CD14-positive monocyte (primary cell): Measurements from ENCODE around the gene LRRC45. TPM values are rescaled to one million over a fixed set of nuclear protein-coding genes. Genes with fewer than 3 reads are reported as not detected.
A peak's percentile ranks its signal among the peaks of the same experiment; 100 is the strongest.

ENCODE experiments used
- DNase-seq, 3 donors: peaks; one replicate each; pipeline ENCODE4 v3.0.0-alpha.2; 2011 to 2022
- H2AFZ ChIP-seq: 2 replicates; pipeline ENCODE4 v1.6.0; 2012; ENCODE audit warnings: mild to moderate bottlenecking, low read depth, low read length, inconsistent platforms; ENCODE audit not compliant: insufficient read depth, poor library complexity, severe bottlenecking
- H3K27ac ChIP-seq, 2 donors: 1 replicate in 1 of 2; 2 replicates in 1 of 2; pipeline ENCODE4 v1.5.1; 2012 to 2013; ENCODE audit warnings: low read length in 2 of 2, control low read depth in 1 of 2, inconsistent platforms in 1 of 2, low read depth in 1 of 2, mild to moderate bottlenecking in 1 of 2
- H3K27me3 ChIP-seq, 2 donors: one replicate each; pipeline versions ENCODE4 v1.6.0 to v1.6.1; 2011 to 2013; ENCODE audit warnings: low read length in 2 of 2; ENCODE audit not compliant: control insufficient read depth in 2 of 2, insufficient read depth in 2 of 2
- H3K36me3 ChIP-seq, 2 donors: replicated peaks in 1 of 2; 1 replicate in 1 of 2; 2 replicates in 1 of 2; pipeline versions ENCODE4 v1.5.1 to v1.6.1; 2012 to 2013; ENCODE audit warnings: low read length in 2 of 2, control low read depth in 1 of 2, inconsistent platforms in 1 of 2, mild to moderate bottlenecking in 1 of 2; ENCODE audit not compliant: insufficient read depth in 2 of 2, control insufficient read depth in 1 of 2
- H3K4me1 ChIP-seq, 2 donors: 1 replicate in 1 of 2; 2 replicates in 1 of 2; pipeline versions ENCODE4 v1.5.1 to v1.6.1; 2012 to 2013; ENCODE audit warnings: low read length in 2 of 2, control low read depth in 1 of 2, inconsistent platforms in 1 of 2, mild to moderate bottlenecking in 1 of 2, moderate library complexity in 1 of 2; ENCODE audit not compliant: insufficient read depth in 2 of 2, control insufficient read depth in 1 of 2
- H3K4me2 ChIP-seq: replicated peaks from 2 replicates; pipeline ENCODE3; 2012; ENCODE audit warnings: low read length, moderate library complexity, mild to moderate bottlenecking; ENCODE audit not compliant: poor library complexity, severe bottlenecking; ENCODE audit errors: extremely low read depth
- H3K4me3 ChIP-seq, 3 experiments: fragments of 200-600 bp in 1 of 3; sonication (generic) in 1 of 3; replicated peaks in 1 of 3; 1 replicate in 2 of 3; 2 replicates in 1 of 3; pipeline ENCODE4 v1.5.1; 2011 to 2013; ENCODE audit warnings: low read length in 3 of 3, mild to moderate bottlenecking in 3 of 3, control low read depth in 2 of 3, low read depth in 2 of 3, inconsistent platforms in 1 of 3, moderate library complexity in 1 of 3
- H3K79me2 ChIP-seq: 2 replicates; pipeline ENCODE4 v1.6.0; 2012; ENCODE audit warnings: mild to moderate bottlenecking, control low read depth, inconsistent platforms, low read length, moderate library complexity; ENCODE audit not compliant: insufficient read depth
- H3K9ac ChIP-seq: 2 replicates; pipeline ENCODE4 v1.6.0; 2017; ENCODE audit warnings: low read length, mild to moderate bottlenecking; ENCODE audit not compliant: insufficient read depth, poor library complexity, severe bottlenecking
- H3K9me3 ChIP-seq, 2 donors: replicated peaks in 1 of 2; 1 replicate in 1 of 2; 2 replicates in 1 of 2; pipeline versions ENCODE4 v1.5.1 to v1.6.1; 2012 to 2013; ENCODE audit warnings: low read length in 2 of 2, control low read depth in 1 of 2; ENCODE audit not compliant: control insufficient read depth in 1 of 2, insufficient read depth in 1 of 2
- H4K20me1 ChIP-seq: 2 replicates; pipeline ENCODE4 v1.6.0; 2012; ENCODE audit warnings: mild to moderate bottlenecking, low read length, control low read depth, moderate library complexity; ENCODE audit not compliant: insufficient read depth
- H3K27ac Mint-ChIP-seq, 7 donors: one replicate each; pipeline ENCODE4 v1.8.0; 2020; ENCODE audit warnings: mild to moderate bottlenecking in 7 of 7, mixed read lengths in 7 of 7, moderate library complexity in 6 of 7, inconsistent platforms in 2 of 7
- H3K27me3 Mint-ChIP-seq, 3 donors: one replicate each; pipeline ENCODE4 v1.8.0; 2021 to 2022; ENCODE audit warnings: low read depth in 3 of 3, mild to moderate bottlenecking in 3 of 3, mixed read lengths in 3 of 3, moderate library complexity in 3 of 3, inconsistent platforms in 1 of 3
- H3K36me3 Mint-ChIP-seq, 2 donors: one replicate each; pipeline ENCODE4 v1.8.0; 2020; ENCODE audit warnings: mixed read lengths in 2 of 2, inconsistent platforms in 1 of 2, mild to moderate bottlenecking in 1 of 2
- H3K4me1 Mint-ChIP-seq: one replicate; pipeline ENCODE4 v1.8.0; 2020; ENCODE audit warnings: mild to moderate bottlenecking, mixed read lengths
- H3K4me3 Mint-ChIP-seq, 2 donors: one replicate each; pipeline ENCODE4 v1.8.0; 2020; ENCODE audit warnings: mild to moderate bottlenecking in 2 of 2, mixed read lengths in 2 of 2, moderate library complexity in 1 of 2
- H3K9me3 Mint-ChIP-seq, 7 donors: one replicate each; pipeline ENCODE4 v1.8.0; 2020 to 2022; ENCODE audit warnings: mixed read lengths in 7 of 7, mild to moderate bottlenecking in 6 of 7, moderate library complexity in 6 of 7, inconsistent platforms in 2 of 7
- WGBS: methylation state at CpG from one replicate; pipeline ENCODE4 v1.1.5; 2013; ENCODE audit warnings: missing lambda C conversion rate; ENCODE audit not compliant: insufficient coverage; 5-methylcytosine and 5-hydroxymethylcytosine counted together
- intact Hi-C, 2 donors: fragments of 100-400 bp; cut with micrococcal nuclease; formaldehyde crosslinking; loops; one replicate each; pipeline versions ENCODE4 v1.15.0 to v1.15.1; 2023
- polyA plus RNA-seq, 3 donors: library from polyadenylated mRNA; depleted of rRNA in 1 of 3; unstranded in 2 of 3; stranded (reverse) in 1 of 3; fragments of 300-500 nt in 2 of 3; fragments of >200 nt in 1 of 3; fragmentation: Illumina TruSeq in 2 of 3; gene quantifications; 1 replicate in 2 of 3; 2 replicates in 1 of 3; pipeline ENCODE4 v1.2.3, GENCODE V29; 2012 to 2021
- TF ChIP-seq, protein P1 (sequence below): fragments of 200-600 bp; IDR thresholded peaks from one replicate; pipeline ENCODE4 v1.8.0; 2022; ENCODE audit warnings: antibody characterized with exemption, mild to moderate bottlenecking

LRRC45 gene
- polyA plus RNA-seq, 3 donors = 2.6 to 12.2 (median 3.4) TPM

DNA sequence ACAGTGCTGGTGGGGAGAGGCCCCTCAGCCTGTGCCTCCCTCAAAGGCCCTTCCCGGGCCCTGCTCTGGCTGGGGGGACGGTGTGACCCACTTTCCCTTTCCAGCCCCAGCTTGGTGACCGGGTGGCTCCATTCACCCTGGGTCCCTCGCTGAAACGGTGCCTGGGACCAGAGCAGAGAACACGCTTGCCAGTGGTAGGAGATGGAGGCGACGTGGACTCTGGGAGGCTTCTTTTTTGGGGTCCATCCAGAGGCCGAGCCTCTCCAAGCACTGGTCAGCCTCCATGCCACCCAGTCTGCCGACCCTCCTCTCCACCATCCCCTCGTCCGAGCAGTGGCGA is 8.2 kb upstream of the LRRC45 start:
- Mint-ChIP-seq H3K27me3 (peaks cover 0 to 2% (median 0%) of the 10 kb centered on the region in 3 donors), H3K27ac (no peak overlapping the region), H3K9me3 (no peaks in the 10 kb centered on the region), H3K36me3 (peaks cover 9 to 23% of the 10 kb centered on the region in 2 donors), H3K4me1 (no peaks in the 10 kb centered on the region), H3K4me3 (no peak overlapping the region)
- WGBS = 97% methylated on average over 10 of the region's 13 CpGs
- H3K27me3 ChIP-seq = no peaks in the 10 kb centered on the region
- no peak overlapping the region for H2AFZ ChIP-seq
- H3K4me2 ChIP-seq = no peak overlapping the region
- no peak for DNase-seq
- H3K9me3 ChIP-seq = no peaks in the 10 kb centered on the region
- H3K36me3 ChIP-seq = peaks cover 16 to 17% of the 10 kb centered on the region in 2 donors
- intact Hi-C loops = no loop called here
- H3K27ac ChIP-seq = no peak overlapping the region
- peaks cover 1% of the 10 kb centered on the region for H3K79me2 ChIP-seq
- H3K4me3 ChIP-seq = no peak overlapping the region
- TF ChIP-seq, protein P1, sequence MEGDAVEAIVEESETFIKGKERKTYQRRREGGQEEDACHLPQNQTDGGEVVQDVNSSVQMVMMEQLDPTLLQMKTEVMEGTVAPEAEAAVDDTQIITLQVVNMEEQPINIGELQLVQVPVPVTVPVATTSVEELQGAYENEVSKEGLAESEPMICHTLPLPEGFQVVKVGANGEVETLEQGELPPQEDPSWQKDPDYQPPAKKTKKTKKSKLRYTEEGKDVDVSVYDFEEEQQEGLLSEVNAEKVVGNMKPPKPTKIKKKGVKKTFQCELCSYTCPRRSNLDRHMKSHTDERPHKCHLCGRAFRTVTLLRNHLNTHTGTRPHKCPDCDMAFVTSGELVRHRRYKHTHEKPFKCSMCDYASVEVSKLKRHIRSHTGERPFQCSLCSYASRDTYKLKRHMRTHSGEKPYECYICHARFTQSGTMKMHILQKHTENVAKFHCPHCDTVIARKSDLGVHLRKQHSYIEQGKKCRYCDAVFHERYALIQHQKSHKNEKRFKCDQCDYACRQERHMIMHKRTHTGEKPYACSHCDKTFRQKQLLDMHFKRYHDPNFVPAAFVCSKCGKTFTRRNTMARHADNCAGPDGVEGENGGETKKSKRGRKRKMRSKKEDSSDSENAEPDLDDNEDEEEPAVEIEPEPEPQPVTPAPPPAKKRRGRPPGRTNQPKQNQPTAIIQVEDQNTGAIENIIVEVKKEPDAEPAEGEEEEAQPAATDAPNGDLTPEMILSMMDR = no peak
- H3K4me1 ChIP-seq = no peaks in the 10 kb centered on the region
- H3K9ac ChIP-seq = no peak overlapping the region
- H4K20me1 ChIP-seq = peaks cover 7% of the 10 kb centered on the region

DNA sequence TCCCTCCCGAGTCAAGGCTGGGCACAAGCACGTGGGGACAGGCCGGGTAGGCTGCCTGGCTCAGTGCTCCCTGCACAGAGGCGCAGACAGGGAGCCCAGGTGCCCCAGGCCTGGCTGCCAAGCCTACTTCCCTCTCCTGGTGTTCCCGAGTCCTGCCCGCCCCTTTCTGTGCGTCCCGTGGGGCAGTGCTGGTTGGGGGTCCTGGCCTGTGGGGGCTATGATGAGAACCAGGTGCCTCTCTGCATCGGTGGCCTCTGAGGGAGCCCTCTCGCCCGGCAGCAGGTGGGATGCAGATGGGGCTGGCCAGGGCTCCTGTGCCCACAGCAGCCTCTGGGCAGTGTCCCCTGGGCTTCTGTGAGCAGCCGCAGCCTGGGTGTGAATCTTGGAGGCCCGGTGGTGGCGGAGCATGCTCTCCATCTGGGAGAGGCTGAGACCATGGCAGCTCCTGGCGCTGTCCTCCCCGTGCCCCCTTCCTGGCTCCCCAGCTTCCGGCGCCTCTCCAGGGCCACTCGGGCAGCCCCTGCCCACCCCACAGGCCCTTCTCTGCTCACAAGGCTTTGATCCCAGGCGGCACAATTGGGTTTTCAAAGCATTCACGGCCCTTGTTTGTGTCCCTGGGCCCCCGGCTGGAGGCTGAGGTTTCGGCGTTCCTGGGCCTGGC is 7.7 kb upstream of the LRRC45 start:
- 92% methylated on average over 16 of the region's 24 CpGs for WGBS
- H3K27ac ChIP-seq = no peak overlapping the region
- Mint-ChIP-seq H3K36me3 (peaks cover 9 to 20% of the 10 kb centered on the region in 2 donors), H3K27me3 (peaks cover 0 to 2% (median 0%) of the 10 kb centered on the region in 3 donors), H3K9me3 (no peaks in the 10 kb centered on the region), H3K4me3 (no peak overlapping the region), H3K27ac (peak overlapping the region in 1 of 7 donors; percentile 30), H3K4me1 (no peaks in the 10 kb centered on the region)
- no peak overlapping the region for H3K4me3 ChIP-seq
- H3K27me3 ChIP-seq = no peaks in the 10 kb centered on the region
- H3K4me2 ChIP-seq = no peak overlapping the region
- peaks cover 6% of the 10 kb centered on the region for H3K79me2 ChIP-seq
- no peak overlapping the region for H3K9ac ChIP-seq
- no peak overlapping the region for H2AFZ ChIP-seq
- peaks cover 16 to 17% of the 10 kb centered on the region in 2 donors for H3K36me3 ChIP-seq
- intact Hi-C loops = no loop called here
- TF ChIP-seq, protein P1 = no peak
- H3K4me1 ChIP-seq = no peaks in the 10 kb centered on the region
- H4K20me1 ChIP-seq = peaks cover 12% of the 10 kb centered on the region
- no peak for DNase-seq
- no peaks in the 10 kb centered on the region for H3K9me3 ChIP-seq
